ENCODE data around the gene BCR.

The BCR gene

DNA sequence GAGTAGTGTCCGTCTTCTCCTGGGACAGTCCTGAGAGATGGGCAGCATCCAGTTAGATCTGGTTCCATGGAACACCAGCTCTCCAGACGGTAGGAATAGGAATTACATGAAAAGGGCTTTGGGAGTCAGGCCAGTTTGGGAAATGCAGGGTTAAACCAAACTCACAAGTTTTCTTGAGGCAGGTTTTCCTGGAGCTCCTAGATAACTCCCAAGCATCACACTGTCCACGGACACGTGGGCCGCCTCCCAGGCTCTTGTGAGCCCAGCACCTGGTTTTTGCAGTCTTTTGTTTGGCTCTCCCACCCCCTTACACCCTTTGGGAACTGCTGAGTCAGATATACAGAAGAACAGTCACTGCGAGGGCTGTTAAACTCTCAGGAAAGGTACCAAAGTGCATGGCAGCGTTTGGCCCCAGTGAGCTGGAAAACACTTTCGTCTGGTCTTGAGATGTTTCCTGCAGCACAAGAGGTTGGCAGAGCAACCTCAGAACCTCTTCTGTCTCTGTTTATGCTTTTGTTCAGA is 90.0 kb downstream of the BCR start:
- no peak for FAIRE-seq
- DNase-seq (ENCODE audit: insufficient read length, low spot score) = no peak

DNA sequence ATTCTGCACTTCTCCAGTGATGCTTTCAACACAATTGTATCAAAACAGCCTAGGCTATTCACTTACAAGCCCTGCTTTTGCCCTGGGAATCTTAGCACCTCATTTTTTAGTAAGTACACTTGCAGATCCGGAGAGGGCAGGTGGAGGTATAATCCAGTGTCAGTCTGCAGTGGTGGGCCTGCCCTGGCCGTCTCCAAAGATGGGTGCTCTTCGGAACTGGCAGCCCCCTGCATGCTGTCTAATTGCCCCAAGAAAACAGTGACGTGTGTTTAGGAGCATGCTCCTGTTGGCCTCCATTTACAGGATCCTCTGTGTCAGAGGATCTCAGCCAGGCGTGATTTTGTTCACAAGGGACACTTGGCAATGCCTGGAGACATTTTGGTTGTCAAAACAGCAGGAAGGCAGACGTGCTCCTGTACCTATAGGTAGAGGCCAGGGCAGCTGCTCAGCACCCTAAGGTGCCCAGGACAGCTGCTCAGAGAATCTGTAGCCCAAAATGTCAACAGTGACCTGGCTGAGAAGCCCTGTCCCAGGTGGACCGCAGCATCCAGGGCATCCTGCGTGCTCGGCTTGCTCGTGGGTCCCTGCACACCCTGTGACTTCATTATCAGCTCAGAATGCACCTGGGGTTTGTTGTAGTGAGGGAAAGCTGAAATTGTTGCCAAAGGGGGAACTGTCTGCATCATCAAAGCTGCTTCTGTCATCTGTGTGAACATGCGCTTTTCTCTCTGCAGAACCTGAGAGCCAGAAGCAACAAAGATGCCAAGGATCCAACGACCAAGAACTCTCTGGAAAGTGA is 90.7 kb downstream of the BCR start:
- FAIRE-seq = no peak

DNA sequence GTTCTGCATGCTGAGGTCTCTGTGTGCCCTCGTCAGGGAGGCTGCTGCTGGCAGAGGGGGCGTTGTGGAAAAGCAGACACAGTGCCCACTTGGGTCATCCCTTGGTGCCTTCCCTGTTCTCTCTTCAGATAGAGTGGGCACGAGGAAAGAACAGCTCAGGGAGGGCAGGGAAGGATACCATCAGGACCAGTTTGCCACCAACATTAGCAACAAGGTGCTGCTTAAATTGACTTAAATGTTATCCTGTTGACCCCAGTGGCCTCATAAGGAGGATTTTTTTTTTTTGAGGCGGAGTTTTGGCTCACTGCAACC is 91.2 kb downstream of the BCR start:
- FAIRE-seq (no peak), DNase-seq (ENCODE audit: insufficient read length, low spot score) (no peak)

More for the DNA sequence above, 90.7 kb downstream of the BCR start:
- DNase-seq (ENCODE audit: insufficient read length, low spot score) = no peak

DNA sequence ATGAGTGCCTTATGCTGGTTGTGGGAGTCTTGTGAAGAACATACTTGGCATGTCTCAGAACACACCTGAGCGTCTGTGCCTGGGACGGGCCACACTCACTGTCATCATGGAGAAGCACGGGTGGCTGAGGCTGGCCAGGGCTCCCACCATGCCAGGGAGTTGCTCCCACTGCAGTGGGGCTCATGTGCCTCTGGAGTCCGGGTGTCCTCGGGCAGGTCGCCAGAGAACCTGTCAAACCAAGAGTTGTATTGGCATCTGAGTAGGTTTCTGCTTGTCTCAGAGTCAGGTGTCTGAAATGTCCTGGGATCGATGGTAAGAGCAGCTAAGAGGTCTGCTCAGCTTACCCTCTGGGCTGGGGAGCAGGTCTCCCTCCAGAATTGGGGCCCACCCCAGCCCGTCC is 92.1 kb downstream of the BCR start:
- FAIRE-seq (no peak), DNase-seq (ENCODE audit: insufficient read length, low spot score) (no peak)

DNA sequence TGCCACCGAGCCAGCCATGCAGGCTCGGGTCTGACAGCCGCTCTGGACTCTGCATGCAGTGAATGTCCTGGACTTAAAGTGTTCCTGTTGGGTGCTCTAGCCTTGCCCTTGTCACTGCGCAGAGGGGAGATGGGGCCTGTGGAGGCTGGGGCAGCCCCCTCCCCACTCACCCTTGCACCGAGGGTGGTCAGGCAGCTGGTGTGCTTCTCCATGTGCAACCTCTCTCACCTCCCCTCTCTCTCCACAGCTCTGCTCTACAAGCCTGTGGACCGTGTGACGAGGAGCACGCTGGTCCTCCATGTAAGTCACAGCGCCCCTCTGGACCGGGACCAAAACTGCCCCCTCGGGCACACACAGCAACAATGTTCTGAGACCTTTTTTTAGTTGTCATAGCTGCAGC is 92.5 kb downstream of the BCR start:
- DNase-seq (ENCODE audit: insufficient read length, low spot score) = no peak
- FAIRE-seq = no peak

DNA sequence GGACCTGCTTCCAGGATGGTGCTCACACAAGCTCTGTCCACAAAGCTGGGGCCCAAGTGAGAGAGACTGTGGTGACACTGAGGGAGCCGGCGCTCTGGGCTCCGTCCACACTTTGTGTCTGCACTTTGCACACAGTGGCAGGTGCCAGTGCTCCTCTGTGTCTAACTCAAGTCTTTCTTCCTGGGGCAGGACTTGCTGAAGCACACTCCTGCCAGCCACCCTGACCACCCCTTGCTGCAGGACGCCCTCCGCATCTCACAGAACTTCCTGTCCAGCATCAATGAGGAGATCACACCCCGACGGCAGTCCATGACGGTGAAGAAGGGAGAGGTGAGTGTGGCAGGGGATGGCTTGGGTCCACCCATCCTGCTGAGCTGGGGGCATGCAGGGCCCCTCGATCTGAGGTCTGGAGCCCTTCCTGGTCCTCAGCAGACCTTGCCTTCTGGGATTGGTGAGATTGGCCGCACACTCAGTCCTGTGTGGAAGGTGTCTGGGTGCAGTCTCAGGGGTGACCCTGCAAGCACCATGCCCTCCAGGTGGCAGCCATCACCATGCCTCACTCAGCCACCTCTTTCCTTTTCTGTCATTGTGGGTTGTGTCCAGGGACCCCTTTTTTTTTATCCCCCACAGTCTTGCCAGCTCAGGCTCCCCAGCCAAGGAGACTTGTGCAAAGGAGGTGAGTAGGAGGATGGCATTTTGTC is 93.3 kb downstream of the BCR start:
- no peak for FAIRE-seq
- no peak for DNase-seq (ENCODE audit: insufficient read length, low spot score)

DNA sequence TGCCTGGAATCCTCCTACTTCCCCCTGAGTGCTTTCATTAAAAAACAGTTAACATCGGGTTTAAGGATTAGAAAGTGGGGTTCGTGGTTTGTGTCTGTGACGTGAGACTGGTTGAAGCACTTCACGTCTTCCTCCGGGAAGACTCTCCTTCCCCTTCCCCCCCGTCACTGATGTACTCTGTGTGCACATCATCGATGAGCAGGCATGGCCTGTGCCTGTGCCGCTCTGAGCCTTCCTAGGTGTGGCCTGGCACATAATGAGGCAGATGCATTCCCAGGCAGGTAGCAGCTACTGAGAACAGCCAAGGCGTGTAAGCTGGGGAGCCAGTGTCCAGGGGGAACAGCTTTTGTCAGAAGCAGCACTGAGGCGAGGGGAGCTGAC is 93.8 kb downstream of the BCR start:
- DNase-seq (ENCODE audit: insufficient read length, low spot score) (no peak), FAIRE-seq (no peak)

DNA sequence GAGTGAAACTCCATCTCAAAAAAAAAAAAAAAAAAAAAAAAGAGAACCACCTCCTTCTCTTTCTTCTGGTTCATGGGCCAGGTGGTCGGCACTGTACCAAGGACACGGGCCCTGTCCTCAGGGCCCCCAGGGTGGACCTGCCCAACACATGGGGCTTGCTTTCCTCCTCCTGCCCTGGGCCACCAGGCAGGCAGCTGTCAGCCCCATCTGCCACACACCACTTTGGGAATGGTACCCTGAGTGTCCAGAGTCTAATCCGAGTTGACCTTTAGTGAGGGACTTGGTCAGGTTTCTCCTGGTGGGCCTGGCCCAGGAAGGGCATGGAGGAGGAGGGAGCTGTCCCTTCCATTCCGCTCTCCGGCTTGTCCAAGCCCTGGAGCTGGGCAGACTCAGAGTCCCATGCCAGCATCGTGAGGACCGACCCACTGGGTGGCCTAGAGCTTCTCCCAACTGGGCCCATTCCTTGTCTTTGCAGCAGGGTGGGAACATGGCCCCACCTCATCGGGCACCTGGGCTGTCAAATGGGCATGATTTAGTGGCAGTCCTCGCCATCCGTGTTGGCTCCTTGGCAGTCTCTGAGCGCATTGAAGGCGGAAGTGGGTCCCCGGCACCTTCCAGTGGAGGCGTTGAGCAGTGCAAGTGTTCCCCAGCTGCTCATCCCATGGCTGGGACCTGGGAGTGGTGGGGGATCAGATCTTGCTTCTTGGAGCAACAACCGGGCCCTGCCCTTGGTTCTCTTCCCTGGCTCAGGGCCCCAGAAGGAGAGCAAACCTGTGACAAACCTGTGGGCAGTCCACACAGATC is 94.8 kb downstream of the BCR start:
- DNase-seq (ENCODE audit: insufficient read length, low spot score) (no peak), FAIRE-seq (no peak)

DNA sequence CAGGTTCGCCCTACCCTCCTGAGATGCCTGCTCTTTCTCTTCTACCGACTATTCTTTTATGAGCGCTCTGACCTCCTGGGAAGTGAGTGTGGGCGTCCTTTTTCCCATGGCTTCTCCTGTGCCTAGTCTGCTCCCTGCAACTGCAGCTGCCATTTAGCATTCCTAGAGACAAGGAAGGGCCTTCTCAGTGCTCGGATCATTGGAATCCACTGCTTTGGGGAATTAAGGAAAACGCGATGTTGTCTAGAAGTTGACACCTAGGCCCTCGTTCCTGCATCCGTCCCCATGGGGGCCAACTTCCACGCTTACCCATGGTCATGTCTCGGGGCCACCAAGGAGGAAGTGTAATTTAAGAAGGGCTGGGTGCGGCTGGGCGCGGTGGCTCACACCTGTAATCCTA is 95.4 kb downstream of the BCR start:
- FAIRE-seq = no peak
- DNase-seq (ENCODE audit: insufficient read length, low spot score) = no peak

DNA sequence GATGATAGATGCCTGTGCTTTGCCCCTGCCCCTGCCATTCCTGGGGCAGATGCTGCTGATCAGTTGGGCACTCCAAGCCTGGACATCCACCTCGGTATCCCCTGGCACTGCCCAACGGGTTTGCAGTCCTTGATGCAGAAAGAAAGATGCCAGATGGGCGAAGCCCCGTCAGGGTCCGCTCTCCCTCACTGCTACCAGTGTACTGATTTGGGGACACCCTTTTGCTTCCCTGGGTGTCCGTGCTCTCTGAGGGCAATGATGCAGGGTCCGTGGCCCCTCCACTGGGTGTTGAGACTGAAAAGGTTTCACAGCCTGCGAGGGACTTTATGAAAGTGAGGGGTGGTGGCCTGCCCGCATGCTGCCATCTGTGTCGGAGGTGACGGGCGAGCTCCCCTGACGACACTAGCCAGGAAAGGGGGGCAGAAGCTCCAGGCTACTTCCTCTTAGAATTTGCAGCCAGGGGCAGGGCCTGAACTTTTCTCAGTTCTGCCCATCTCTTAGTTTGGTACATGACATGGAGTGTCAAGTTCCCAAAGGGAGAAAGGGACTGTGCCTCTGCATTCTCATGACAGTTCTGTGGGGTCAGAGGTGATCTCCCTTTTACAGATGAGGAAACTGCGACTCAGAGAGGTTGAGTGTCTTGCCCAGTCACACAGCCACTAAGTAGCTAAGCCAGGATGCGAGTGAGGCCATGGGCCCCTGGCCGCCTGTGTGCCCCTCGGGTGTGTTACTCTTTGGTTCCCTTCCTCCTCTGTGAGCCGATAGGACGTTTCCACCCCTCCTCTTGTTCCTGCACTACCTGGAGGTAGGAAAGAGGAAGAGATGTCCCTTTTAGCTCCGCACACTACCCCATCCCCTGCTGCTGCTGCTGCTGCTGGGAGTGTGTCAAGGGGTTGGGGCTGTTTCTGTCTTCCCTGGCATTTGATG is 96.6 kb downstream of the BCR start:
- FAIRE-seq (no peak), DNase-seq (ENCODE audit: insufficient read length, low spot score) (no peak)

DNA sequence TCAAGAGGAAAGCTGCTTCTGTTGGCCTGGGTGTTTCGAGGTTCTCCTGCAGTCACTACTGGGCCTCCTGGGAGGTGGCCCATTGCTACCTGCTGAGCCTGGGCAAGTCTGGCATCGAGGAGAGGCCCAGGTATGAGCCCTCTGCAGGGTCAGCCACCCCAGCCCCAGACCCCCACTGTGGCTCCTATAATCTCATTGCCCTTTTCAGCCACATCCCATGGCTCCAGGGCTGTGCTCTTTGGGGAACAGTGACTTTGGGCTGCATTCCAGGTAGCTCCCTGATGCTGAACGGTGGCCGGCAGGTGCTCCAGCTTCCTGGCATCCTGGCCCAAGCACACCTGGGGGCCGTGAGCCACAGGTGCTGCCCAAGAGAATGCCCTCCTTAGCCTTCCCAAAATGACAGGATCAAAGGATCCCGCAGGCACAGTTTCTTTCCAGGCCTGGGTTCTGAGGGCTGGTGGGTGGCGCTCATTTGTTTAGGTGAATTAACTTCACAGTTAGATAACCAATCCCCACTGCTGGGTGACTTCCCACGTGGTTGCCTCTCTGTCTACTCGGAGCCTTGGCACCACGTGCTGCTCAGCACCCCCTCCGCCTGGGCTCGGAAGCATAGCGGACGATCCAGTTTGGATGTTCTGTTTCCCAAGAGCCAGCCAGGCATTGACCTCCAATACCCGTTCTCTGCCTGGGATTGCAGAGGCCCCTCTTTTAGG is 97.4 kb downstream of the BCR start:
- no peak for DNase-seq (ENCODE audit: insufficient read length, low spot score)
- no peak for FAIRE-seq

DNA sequence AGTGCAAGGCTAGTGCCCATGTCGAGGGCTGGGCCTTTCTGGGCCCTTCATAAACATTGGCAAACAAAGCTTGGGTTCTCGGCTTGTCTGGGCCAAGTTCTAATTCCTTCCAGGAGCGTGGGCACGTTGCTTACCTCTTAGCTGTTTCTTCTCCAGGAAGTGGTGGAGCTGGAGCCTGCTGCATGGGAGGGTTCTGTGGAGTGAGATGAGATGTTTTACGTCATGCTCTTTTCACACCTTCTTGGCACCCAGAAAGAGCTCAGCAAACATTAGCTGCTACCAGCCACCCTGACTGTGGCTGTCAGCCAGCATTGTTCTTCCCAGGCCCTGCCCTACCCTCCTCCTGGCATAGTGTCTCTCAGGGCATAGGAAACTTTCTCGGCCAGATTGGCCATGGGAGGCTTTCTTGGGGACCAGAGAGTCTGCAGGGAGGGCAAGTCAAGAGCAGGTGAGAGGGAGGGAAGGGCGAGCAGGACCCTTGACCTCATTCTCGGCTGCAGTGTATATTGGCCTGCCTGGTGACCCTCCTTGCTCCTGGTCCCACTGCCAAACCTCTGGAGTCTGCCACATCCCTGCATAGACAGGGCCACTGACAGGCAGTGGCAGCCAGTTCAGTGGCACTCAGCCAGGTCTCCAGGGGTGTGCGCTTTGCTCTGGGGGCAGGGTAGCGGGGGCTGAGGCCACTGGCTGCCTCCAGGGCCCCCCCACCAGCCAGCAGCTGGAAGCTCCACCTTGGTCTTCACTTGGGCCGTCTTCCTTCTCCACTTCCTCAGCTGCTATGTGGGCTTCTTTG is 98.8 kb downstream of the BCR start:
- no peak for DNase-seq (ENCODE audit: insufficient read length, low spot score)
- FAIRE-seq = no peak

DNA sequence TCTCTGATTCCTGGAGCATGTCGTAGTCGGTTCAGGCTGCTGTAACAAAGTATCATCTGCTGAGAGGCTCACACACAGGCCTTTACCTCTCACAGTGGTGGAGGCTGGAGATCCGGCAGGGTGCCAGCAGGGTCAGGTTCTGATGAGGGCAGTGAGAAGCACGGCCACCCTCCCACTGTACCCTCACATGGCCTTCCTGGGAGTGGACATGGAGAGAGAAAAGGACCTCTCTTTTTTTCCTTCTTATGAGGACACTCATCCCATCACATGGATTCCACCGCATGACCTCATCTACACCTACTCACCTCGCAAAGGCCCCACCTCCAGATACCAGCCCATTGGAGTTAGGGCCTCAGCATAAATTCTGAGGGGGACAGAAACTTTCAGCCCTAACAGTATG is 99.5 kb downstream of the BCR start:
- FAIRE-seq (no peak), DNase-seq (ENCODE audit: insufficient read length, low spot score) (no peak)

DNA sequence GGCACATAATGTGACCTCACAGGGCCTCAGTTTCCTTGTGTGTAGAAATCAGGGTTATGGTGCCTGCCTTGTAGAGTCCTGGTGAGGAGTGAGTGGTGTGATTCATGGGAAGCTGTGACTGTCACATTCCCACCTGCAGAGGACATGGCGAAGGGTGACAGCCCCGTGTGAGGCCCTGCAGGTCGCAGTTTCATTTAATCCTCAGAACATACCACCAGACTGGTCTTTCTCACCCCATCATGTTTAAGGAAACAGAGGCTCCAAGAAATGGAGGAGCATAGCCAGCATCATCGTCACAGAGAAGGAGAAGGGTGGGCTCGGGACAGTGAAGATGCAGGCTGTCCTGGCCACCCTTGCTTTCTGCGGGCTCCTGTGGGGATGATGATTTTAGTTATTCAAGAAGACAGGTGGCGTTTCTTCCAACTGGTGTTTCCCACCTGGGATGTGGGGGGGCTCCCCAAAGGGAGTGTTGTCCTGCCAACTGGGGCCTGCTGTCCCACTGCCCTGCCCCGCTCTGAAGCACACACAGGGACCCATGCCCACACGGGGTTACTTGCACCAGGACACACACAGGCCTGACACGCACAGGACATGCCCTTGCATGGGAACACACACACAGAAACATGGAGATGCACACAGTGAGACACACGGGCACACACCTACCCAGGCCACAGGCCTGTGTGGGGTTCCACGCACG is 100.2 kb downstream of the BCR start:
- FAIRE-seq = no peak
- no peak for DNase-seq (ENCODE audit: insufficient read length, low spot score)

DNA sequence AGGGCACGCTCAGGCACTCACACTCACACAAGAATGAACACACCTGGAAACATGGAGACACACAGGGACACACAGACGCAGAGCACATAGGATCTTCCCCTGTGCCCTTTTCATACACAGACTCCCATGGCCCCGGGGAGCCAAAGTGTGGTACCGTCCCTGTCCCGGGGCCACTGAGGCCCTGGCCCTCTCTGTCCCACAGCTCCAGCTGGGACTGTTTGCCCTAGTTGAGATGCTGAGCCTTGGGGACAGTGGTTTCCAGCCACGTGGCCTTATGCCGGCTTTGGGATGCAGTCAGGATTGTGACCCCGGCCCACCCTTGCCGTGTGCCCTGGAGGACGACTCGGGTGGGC is 100.7 kb downstream of the BCR start:
- DNase-seq (ENCODE audit: insufficient read length, low spot score) (no peak), FAIRE-seq (no peak)

DNA sequence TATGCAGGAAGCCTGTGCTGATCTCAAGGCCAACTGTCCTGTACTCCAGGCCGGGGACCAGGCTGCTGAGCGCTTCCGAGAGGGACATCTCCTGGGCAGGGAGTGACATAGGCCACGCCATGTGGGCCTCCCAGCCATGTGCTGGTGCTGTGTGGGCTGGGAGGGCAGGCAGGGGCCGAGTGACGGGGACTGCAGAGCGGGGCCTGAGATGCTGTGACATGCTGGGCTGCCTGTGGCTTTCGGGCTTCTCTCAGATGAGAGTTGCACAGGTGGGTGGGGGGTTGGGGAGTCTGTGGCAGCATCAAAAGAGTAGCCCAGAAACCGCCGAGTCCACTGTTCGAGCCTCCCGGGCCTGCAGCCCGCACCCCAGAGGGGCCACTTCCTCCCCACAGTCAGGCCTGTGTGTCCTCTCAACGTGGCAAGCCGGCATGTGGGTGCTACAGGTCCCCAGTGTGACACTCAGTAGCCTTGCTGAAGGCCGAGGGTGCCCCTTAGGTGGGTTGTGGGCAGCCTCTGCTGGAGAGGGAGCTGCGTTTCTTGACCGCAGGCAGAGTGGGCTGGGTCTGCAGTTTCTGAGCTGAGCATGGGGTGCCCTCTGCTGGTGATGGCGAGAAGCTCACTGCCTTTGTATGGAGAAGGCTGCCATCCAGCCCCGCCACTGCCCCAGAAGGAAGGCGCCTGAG is 101.2 kb downstream of the BCR start:
- DNase-seq (ENCODE audit: insufficient read length, low spot score) = peak; percentile 89
- peak; percentile 66 for FAIRE-seq

DNA sequence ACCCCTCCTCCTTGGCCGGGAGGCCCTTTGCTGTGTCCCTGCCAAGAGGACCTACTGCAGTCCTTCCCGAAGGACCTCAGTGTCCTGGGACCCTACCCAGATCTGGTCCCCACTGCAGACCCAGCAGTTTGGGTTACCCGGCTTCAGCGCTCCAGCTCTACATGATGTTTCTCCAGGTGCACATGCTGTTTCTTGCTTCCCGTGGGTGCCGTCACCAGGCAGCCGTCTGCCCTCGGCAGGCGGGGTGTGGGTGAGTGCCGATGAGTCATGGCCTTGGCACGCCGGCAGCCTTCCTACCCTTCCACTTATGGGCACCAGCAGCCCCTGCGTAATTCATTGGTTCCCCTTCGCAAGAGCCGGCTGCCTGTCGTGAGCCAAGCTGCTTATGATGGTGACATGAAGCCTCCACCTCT is 101.8 kb downstream of the BCR start:
- FAIRE-seq (no peak), DNase-seq (ENCODE audit: insufficient read length, low spot score) (no peak)

DNA sequence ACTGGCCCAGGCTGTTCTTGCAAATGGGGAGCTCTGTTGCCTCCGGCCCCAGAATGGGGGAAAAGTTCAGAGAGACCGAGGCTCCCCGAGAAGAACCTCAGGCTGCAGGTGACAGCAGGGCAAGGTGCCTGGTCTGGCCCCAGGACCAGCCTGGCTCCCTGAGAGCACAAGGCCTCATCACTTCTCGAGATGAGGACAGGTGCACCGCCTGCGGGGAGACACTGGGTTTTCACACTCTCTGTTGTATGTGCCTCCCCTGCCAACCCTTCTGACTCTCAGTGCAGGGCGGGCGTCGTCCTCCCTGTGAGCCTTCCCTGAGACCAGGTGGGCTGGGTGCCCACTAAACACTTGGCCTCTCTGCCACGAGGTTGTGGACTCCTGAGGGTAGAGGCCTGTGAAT is 102.2 kb downstream of the BCR start:
- DNase-seq (ENCODE audit: insufficient read length, low spot score) (no peak), FAIRE-seq (no peak)

Data from GM19239 (cell line).